IMR-90 (cell line): ENCODE measurements around the gene PLAC9. TPM values are rescaled to one million over a fixed set of nuclear protein-coding genes. Genes with fewer than 3 reads are reported as not detected.

Experiments used
- ATAC-seq: fragments of 200-7000 bp; cut with Tn5 transposase; 2 replicates; pipeline ENCODE4 v1.9.1; 2020; ENCODE audit warnings: low read depth, mild to moderate bottlenecking, moderate library complexity
- BruUV-seq: library from RNA; stranded (reverse); fragments of 400-500 nt; replicated peaks from 2 replicates; lab custom pipeline; 2021; lab: Mats Ljungman, UMichigan
- CTCF ChIA-PET: fragments of 300-600 bp; formaldehyde crosslinking; extraction: SDS; loops from one replicate; lab custom pipeline; 2021; ENCODE audit warnings: antibody characterized with exemption; lab: Yijun Ruan, JAX
- POLR2A ChIA-PET: fragments of 300-600 bp; sonication (Branson Sonifier 250); formaldehyde crosslinking; loops from one replicate; lab custom pipeline; 2022; ENCODE audit warnings: antibody characterized with exemption; ENCODE audit not compliant: unreplicated experiment; lab: Charles Lee
- DNase-seq: peaks from one replicate; pipeline ENCODE4 v3.0.0; 2013
- H2AFZ ChIP-seq: replicated peaks from 2 replicates; pipeline ENCODE3; 2013; ENCODE audit warnings: low read length, mild to moderate bottlenecking; ENCODE audit not compliant: poor library complexity
- H2AK5ac ChIP-seq: 2 replicates; pipeline ENCODE4 v1.6.1; 2013; ENCODE audit warnings: low read depth, low read length, inconsistent platforms
- H2AK9ac ChIP-seq: replicated peaks from 2 replicates; pipeline ENCODE3; 2013; ENCODE audit warnings: mild to moderate bottlenecking, low read depth, low read length, moderate library complexity; ENCODE audit not compliant: poor library complexity
- H2BK120ac ChIP-seq: 2 replicates; pipeline ENCODE4 v1.6.1; 2013; ENCODE audit warnings: low read depth, low read length, inconsistent platforms
- H2BK15ac ChIP-seq: 3 replicates; pipeline ENCODE4 v1.6.1; 2013; ENCODE audit warnings: low read depth, low read length, inconsistent platforms
- H2BK20ac ChIP-seq: 2 replicates; pipeline ENCODE4 v1.6.1; 2013; ENCODE audit warnings: low read depth, mild to moderate bottlenecking, inconsistent platforms, low read length, moderate library complexity
- H2BK5ac ChIP-seq: 2 replicates; pipeline ENCODE4 v1.6.1; 2013; ENCODE audit warnings: mild to moderate bottlenecking, low read depth, low read length, inconsistent platforms; ENCODE audit not compliant: poor library complexity, severe bottlenecking
- H3K14ac ChIP-seq: replicated peaks from 2 replicates; pipeline ENCODE4 v1.6.1; 2013; ENCODE audit warnings: low read depth, low read length, inconsistent platforms
- H3K18ac ChIP-seq: 2 replicates; pipeline ENCODE4 v1.6.1; 2013; ENCODE audit warnings: low read depth, low read length, control low read depth
- H3K23ac ChIP-seq: 2 replicates; pipeline ENCODE4 v1.6.1; 2013; ENCODE audit warnings: low read depth, low read length, inconsistent platforms
- H3K27ac ChIP-seq: 2 replicates; pipeline ENCODE4 v1.5.1; 2013; ENCODE audit warnings: mild to moderate bottlenecking, control low read depth, low read length; ENCODE audit not compliant: insufficient read depth
- H3K27me3 ChIP-seq: 2 replicates; pipeline ENCODE4 v1.6.1; 2013; ENCODE audit warnings: low read length; ENCODE audit not compliant: control insufficient read depth, insufficient read depth
- H3K36me3 ChIP-seq: 2 replicates; pipeline ENCODE4 v1.6.1; 2013; ENCODE audit warnings: low read length, mixed read lengths; ENCODE audit not compliant: control insufficient read depth, insufficient read depth
- H3K4ac ChIP-seq: 2 replicates; pipeline ENCODE4 v1.6.1; 2013; ENCODE audit warnings: low read depth, low read length, inconsistent platforms
- H3K4me1 ChIP-seq: 2 replicates; pipeline ENCODE4 v1.6.1; 2013; ENCODE audit warnings: low read length, mixed read lengths; ENCODE audit not compliant: control insufficient read depth, insufficient read depth
- H3K4me2 ChIP-seq: 2 replicates; pipeline ENCODE4 v1.6.1; 2013; ENCODE audit warnings: low read depth, mild to moderate bottlenecking, control low read depth, low read length, moderate library complexity
- H3K4me3 ChIP-seq: 2 replicates; pipeline ENCODE4 v1.5.1; 2013; ENCODE audit warnings: low read depth, mild to moderate bottlenecking, control low read depth, low read length, moderate library complexity; ENCODE audit not compliant: insufficient read depth
- H3K56ac ChIP-seq: 2 replicates; pipeline ENCODE4 v1.6.1; 2013; ENCODE audit warnings: low read length, inconsistent platforms; ENCODE audit not compliant: insufficient read depth; ENCODE audit errors: extremely low read depth
- H3K79me1 ChIP-seq, 2 experiments: 2 replicates each; pipeline ENCODE4 v1.6.1; 2013; ENCODE audit warnings: low read length in 2 of 2, inconsistent platforms in 1 of 2, low read depth in 1 of 2
- H3K9ac ChIP-seq: 2 replicates; pipeline ENCODE4 v1.6.1; 2013; ENCODE audit warnings: low read depth, low read length, control low read depth
- H3K9me1 ChIP-seq: 2 replicates; pipeline ENCODE4 v1.6.1; 2013; ENCODE audit warnings: low read length, inconsistent platforms; ENCODE audit not compliant: insufficient read depth
- H3K9me3 ChIP-seq: 2 replicates; pipeline ENCODE4 v1.6.1; 2013; ENCODE audit warnings: low read length; ENCODE audit not compliant: control insufficient read depth, insufficient read depth
- H4K20me1 ChIP-seq: 2 replicates; pipeline ENCODE4 v1.6.1; 2013; ENCODE audit warnings: low read length, inconsistent platforms; ENCODE audit not compliant: insufficient read depth
- H4K5ac ChIP-seq: 2 replicates; pipeline ENCODE4 v1.6.1; 2013; ENCODE audit warnings: mild to moderate bottlenecking, low read depth, low read length, control low read depth
- H4K8ac ChIP-seq, 2 experiments: 2 replicates each; pipeline ENCODE4 v1.6.1; 2013; ENCODE audit warnings: low read depth in 2 of 2, low read length in 2 of 2, control low read depth in 1 of 2, inconsistent platforms in 1 of 2
- H4K91ac ChIP-seq: 2 replicates; pipeline ENCODE4 v1.6.1; 2013; ENCODE audit warnings: low read depth, low read length, inconsistent platforms; ENCODE audit not compliant: insufficient read depth
- BHLHE40 ChIP-seq: fragments of 150-350 bp; IDR thresholded peaks from 2 replicates; pipeline ENCODE4 v1.6.1; 2016; ENCODE audit warnings: mild to moderate bottlenecking, low read depth, low read length
- CHD1 ChIP-seq: IDR thresholded peaks from 2 replicates; pipeline ENCODE4 v1.6.1; 2012; ENCODE audit warnings: low read depth, low read length, improper control_type of control experiment
- CTCF ChIP-seq: conservative IDR thresholded peaks from 2 replicates; pipeline ENCODE4 v1.5.1; 2012; ENCODE audit warnings: mild to moderate bottlenecking, low read depth, low read length, improper control_type of control experiment
- ELK1 ChIP-seq: fragments of 150-350 bp; IDR thresholded peaks from 2 replicates; pipeline ENCODE4 v1.6.1; 2016; ENCODE audit warnings: low read depth, mild to moderate bottlenecking, low read length, moderate library complexity, borderline replicate concordance
- MAFK ChIP-seq: IDR thresholded peaks from 2 replicates; pipeline ENCODE4 v1.6.1; 2012; ENCODE audit warnings: low read depth, low read length, improper control_type of control experiment
- MAZ ChIP-seq: IDR thresholded peaks from 2 replicates; pipeline ENCODE4 v1.6.1; 2012; ENCODE audit warnings: low read depth, mild to moderate bottlenecking, low read length, improper control_type of control experiment, moderate library complexity, borderline replicate concordance
- MXI1 ChIP-seq: IDR thresholded peaks from 2 replicates; pipeline ENCODE4 v1.6.1; 2012; ENCODE audit warnings: low read depth, mild to moderate bottlenecking, low read length, moderate library complexity, borderline replicate concordance
- NFE2L2 ChIP-seq: fragments of 150-350 bp; IDR thresholded peaks from 2 replicates; pipeline ENCODE4 v1.6.1; 2016; ENCODE audit warnings: low read depth, mild to moderate bottlenecking, low read length
- POLR2A ChIP-seq: IDR thresholded peaks from 2 replicates; pipeline ENCODE4 v1.6.1; 2012; ENCODE audit warnings: mild to moderate bottlenecking, low read depth, low read length
- RAD21 ChIP-seq: IDR thresholded peaks from 2 replicates; pipeline ENCODE4 v1.6.1; 2012; ENCODE audit warnings: low read length, improper control_type of control experiment
- whole genome bisulfite sequencing, 2 experiments: methylation state at CpG; one replicate each; pipeline versions ENCODE4 v1.1.5 to v1.1.7; 2013; ENCODE audit warnings: missing lambda C conversion rate in 2 of 2; ENCODE audit not compliant: insufficient read length in 1 of 2; ENCODE audit errors: extremely low coverage in 2 of 2; 5-methylcytosine and 5-hydroxymethylcytosine counted together
- dilution Hi-C: fragments of 300-500 bp; cut with HindIII; formaldehyde crosslinking; loops from one replicate; pipeline ENCODE4 v1.14.3; 2018; ENCODE audit warnings: low sequenced_read_pairs; ENCODE audit not compliant: unreplicated experiment
- in situ Hi-C: fragments of 300-500 bp; cut with MboI; formaldehyde crosslinking; loops from 3 replicates; pipeline ENCODE4 v1.14.3; 2019; ENCODE audit warnings: low sequenced_read_pairs, inconsistent platforms, mixed read lengths
- intact Hi-C: fragments of 100-400 bp; cut with micrococcal nuclease; formaldehyde crosslinking; loops from 2 replicates; pipeline ENCODE4 v1.10.0; 2022
- polyA plus RNA-seq, 3 experiments: library from polyadenylated mRNA; depleted of rRNA; stranded (reverse); fragments of >200 nt; gene quantifications; 2 replicates each; pipeline ENCODE4 v1.2.3, GENCODE V29; 2012; ENCODE audit warnings: low replicate concordance in 1 of 3
- total RNA-seq: library from RNA; depleted of rRNA; stranded (reverse); fragments of >200 nt; gene quantifications from 2 replicates; pipeline ENCODE4 v1.2.3, GENCODE V29; 2012

PLAC9 gene
- total and polyA plus RNA-seq, 2 of the 4 experiments (the other 2 are of a cell fraction) = 1.6 to 12.2 TPM

DNA sequence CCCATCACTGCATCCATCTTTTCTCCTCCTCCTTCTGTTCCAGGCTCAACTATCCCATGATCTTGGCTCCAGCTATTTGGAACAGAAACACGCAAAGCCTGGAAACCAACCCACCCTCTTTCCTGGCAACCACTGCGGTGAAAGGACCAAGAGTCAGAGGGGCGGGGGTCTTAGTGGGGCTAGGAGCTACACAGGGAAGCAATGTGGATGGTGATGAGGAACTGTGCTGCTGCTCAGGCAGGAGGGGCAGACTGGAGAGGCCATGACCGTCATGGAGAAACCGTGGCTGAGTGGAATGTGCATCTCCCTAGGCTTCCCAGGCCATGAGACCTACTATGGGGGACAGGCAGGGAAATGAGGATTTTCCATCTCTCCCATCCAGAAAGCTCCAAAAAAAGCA, 25.6 kb downstream of the PLAC9 start:
- peak overlapping the region; percentile 92 for H3K14ac ChIP-seq
- peak; percentile 1; the same call in 1 of the 2 replicates for ATAC-seq
- peak overlapping the region; percentile 86 for H2AK9ac ChIP-seq
- dilution Hi-C loops (no loop called here), in situ Hi-C loops (loop anchor here (10.0 to 25.0 kb wide), 2 partner anchors 47 to 304 kb away; partner anchors contain the start of genes ANXA11 and TSPAN14), intact Hi-C loops (no loop called here)
- BruUV-seq = no TSS peak
- peaks cover 63% of the 10 kb centered on the region for H3K36me3 ChIP-seq
- H2BK5ac ChIP-seq = peak overlapping the region; percentile 86
- no peak for DNase-seq
- peak overlapping the region; percentile 98 for H3K4ac ChIP-seq
- ChIA-PET POLR2A (no interaction called here), CTCF (no interaction called here)
- 0 out of 2 replicates have a peak overlapping the region, but pooled peaks have one; percentile 12 for H3K9ac ChIP-seq
- TF ChIP-seq POLR2A (no peak), RAD21 (no peak), BHLHE40 (no peak), MAFK (no peak), MXI1 (no peak), MAZ (no peak), NFE2L2 (no peak), CTCF (no peak), CHD1 (no peak), ELK1 (no peak)
- H2BK15ac ChIP-seq = peak overlapping the region; percentile 81; the same call in 2 of the 3 replicates
- H2AFZ ChIP-seq = no peak overlapping the region
- H3K23ac ChIP-seq = peak overlapping the region; percentile 95
- H3K9me1 ChIP-seq = peaks cover 58% of the 10 kb centered on the region
- H3K18ac ChIP-seq = peak overlapping the region; percentile 32
- no peaks in the 10 kb centered on the region for H3K27me3 ChIP-seq
- H4K91ac ChIP-seq = peak overlapping the region; percentile 92
- H3K4me3 ChIP-seq = no peak overlapping the region
- peak overlapping the region; percentile 91 for H2BK120ac ChIP-seq
- H4K8ac ChIP-seq = peak overlapping the region; percentile 6 to 74; a peak in 2 of 4 replicates
- H3K4me2 ChIP-seq = no peak overlapping the region
- peaks cover 21% of the 10 kb centered on the region for H4K20me1 ChIP-seq
- H4K5ac ChIP-seq = peak overlapping the region; percentile 9; the same call in 1 of the 2 replicates
- peaks cover 31 to 76% of the 10 kb centered on the region in 2 experiments; a peak in 3 of 4 replicates for H3K79me1 ChIP-seq
- H3K56ac ChIP-seq = peak overlapping the region; percentile 67
- no peaks in the 10 kb centered on the region for H3K9me3 ChIP-seq
- H2BK20ac ChIP-seq = peak overlapping the region; percentile 93
- H2AK5ac ChIP-seq = peak overlapping the region; percentile 98
- WGBS, 2 experiments = 100% methylated on average over 1 of the region's 5 CpGs; no CpG with 5 or more reads in 1 of the 2 experiments
- H3K27ac ChIP-seq = peak overlapping the region; percentile 83
- H3K4me1 ChIP-seq = peaks cover 47% of the 10 kb centered on the region
